HEK293 (cell line): ENCODE measurements around the gene LILRB1.

Source experiments
- CTCF ChIP-seq: fragments of 450-650 bp; formaldehyde crosslinking; IDR thresholded peaks from 2 replicates; pipeline ENCODE4 v1.5.1; 2016; ENCODE audit warnings: missing biosample characterization, missing genetic modification characterization
- GLI4 ChIP-seq: fragments of 450-650 bp; formaldehyde crosslinking; IDR thresholded peaks from 2 replicates; pipeline ENCODE4 v1.5.1; 2016; ENCODE audit warnings: missing biosample characterization, missing genetic modification characterization
- IKZF3 ChIP-seq: fragments of 450-650 bp; IDR thresholded peaks from 2 replicates; pipeline ENCODE4 v1.5.0; 2018; ENCODE audit warnings: missing biosample characterization, mild to moderate bottlenecking, missing genetic modification characterization, moderate library complexity
- OSR2 ChIP-seq: fragments of 450-650 bp; formaldehyde crosslinking; IDR thresholded peaks from 2 replicates; pipeline ENCODE4 v1.5.1; 2016; ENCODE audit warnings: missing biosample characterization, missing genetic modification characterization
- SETDB1 ChIP-seq: IDR thresholded peaks from one replicate; pipeline ENCODE4 v1.6.1; 2017; ENCODE audit warnings: mild to moderate bottlenecking, low read length, moderate library complexity, mixed read lengths; ENCODE audit not compliant: insufficient read length
- TCF7L2 ChIP-seq: IDR thresholded peaks from 2 replicates; pipeline ENCODE4 v1.6.1; 2011; ENCODE audit warnings: low read depth, mild to moderate bottlenecking, inconsistent platforms, low read length, moderate library complexity, borderline replicate concordance
- ZBTB21 ChIP-seq: fragments of 450-650 bp; formaldehyde crosslinking; IDR thresholded peaks from 2 replicates; pipeline ENCODE4 v1.5.1; 2017; ENCODE audit warnings: missing biosample characterization, missing genetic modification characterization
- ZNF202 ChIP-seq: fragments of 450-650 bp; formaldehyde crosslinking; IDR thresholded peaks from 2 replicates; pipeline ENCODE4 v1.5.1; 2016; ENCODE audit warnings: missing biosample characterization, missing genetic modification characterization, borderline replicate concordance
- ZNF274 ChIP-seq, 2 experiments: fragments of 200-500 bp in 1 of 2; fragments of 450-650 bp in 1 of 2; sonication (Bioruptor generic) in 1 of 2; formaldehyde crosslinking in 1 of 2; IDR thresholded peaks; 2 replicates each; pipeline versions ENCODE4 v1.5.1 to v1.6.1; 2014 to 2016; ENCODE audit warnings: borderline replicate concordance in 1 of 2, inconsistent platforms in 1 of 2, low read length in 1 of 2, missing biosample characterization in 1 of 2, missing genetic modification characterization in 1 of 2
- ZNF398 ChIP-seq: fragments of 450-650 bp; formaldehyde crosslinking; IDR thresholded peaks from 2 replicates; pipeline ENCODE4 v1.5.1; 2017; ENCODE audit warnings: missing biosample characterization, missing genetic modification characterization
- ZNF416 ChIP-seq: fragments of 450-650 bp; formaldehyde crosslinking; IDR thresholded peaks from 2 replicates; pipeline ENCODE4 v1.5.1; 2016; ENCODE audit warnings: missing biosample characterization, missing genetic modification characterization
- TF ChIP-seq, protein P1 (sequence below): fragments of 450-650 bp; formaldehyde crosslinking; IDR thresholded peaks from 2 replicates; pipeline ENCODE4 v1.5.1; 2016; ENCODE audit warnings: missing biosample characterization, missing genetic modification characterization
- TF ChIP-seq, protein P2 (sequence below): fragments of 450-650 bp; formaldehyde crosslinking; IDR thresholded peaks from 2 replicates; pipeline ENCODE4 v1.5.1; 2016; ENCODE audit warnings: missing biosample characterization, missing genetic modification characterization, low read depth

DNA sequence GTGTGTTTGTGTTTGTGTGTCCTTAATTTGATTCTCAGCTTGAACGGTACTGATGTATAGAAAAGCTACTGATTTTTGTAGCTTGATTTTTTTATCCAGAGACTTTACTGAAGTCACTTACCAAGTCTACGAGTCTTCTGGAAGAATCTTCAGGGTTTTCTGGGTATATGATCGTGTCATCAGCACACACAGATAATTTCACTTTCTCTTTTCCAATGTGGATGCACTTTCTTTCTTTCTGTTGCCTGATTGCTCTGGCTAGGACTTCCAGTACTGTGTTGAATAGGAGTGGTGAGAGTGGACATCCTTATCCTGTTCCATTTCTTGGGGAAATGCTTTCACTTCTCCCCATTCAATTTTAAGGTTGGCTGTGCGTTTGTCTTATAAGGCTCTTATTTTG is 7.9 kb upstream of the LILRB1 start:
- no peak for TF ChIP-seq OSR2 (tag by site-specific recombination)
- no peak for TF ChIP-seq GLI4 (tag by site-specific recombination)
- no peak for TF ChIP-seq CTCF (tag by site-specific recombination)
- TF ChIP-seq ZNF202 (tag by site-specific recombination) = no peak
- no peak for TF ChIP-seq TCF7L2
- no peak for TF ChIP-seq IKZF3
- TF ChIP-seq ZNF416 = no peak
- no peak for TF ChIP-seq ZNF398 (tag by site-specific recombination)
- TF ChIP-seq SETDB1 = no peak
- TF ChIP-seq, protein P1, sequence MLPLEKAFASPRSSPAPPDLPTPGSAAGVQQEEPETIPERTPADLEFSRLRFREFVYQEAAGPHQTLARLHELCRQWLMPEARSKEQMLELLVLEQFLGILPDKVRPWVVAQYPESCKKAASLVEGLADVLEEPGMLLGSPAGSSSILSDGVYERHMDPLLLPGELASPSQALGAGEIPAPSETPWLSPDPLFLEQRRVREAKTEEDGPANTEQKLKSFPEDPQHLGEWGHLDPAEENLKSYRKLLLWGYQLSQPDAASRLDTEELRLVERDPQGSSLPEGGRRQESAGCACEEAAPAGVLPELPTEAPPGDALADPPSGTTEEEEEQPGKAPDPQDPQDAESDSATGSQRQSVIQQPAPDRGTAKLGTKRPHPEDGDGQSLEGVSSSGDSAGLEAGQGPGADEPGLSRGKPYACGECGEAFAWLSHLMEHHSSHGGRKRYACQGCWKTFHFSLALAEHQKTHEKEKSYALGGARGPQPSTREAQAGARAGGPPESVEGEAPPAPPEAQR (tag by site-specific recombination) = no peak
- TF ChIP-seq, protein P2, sequence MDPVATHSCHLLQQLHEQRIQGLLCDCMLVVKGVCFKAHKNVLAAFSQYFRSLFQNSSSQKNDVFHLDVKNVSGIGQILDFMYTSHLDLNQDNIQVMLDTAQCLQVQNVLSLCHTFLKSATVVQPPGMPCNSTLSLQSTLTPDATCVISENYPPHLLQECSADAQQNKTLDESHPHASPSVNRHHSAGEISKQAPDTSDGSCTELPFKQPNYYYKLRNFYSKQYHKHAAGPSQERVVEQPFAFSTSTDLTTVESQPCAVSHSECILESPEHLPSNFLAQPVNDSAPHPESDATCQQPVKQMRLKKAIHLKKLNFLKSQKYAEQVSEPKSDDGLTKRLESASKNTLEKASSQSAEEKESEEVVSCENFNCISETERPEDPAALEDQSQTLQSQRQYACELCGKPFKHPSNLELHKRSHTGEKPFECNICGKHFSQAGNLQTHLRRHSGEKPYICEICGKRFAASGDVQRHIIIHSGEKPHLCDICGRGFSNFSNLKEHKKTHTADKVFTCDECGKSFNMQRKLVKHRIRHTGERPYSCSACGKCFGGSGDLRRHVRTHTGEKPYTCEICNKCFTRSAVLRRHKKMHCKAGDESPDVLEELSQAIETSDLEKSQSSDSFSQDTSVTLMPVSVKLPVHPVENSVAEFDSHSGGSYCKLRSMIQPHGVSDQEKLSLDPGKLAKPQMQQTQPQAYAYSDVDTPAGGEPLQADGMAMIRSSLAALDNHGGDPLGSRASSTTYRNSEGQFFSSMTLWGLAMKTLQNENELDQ (tag by site-specific recombination) = no peak
- no peak for TF ChIP-seq ZBTB21
- TF ChIP-seq ZNF274 (IDR thresholded peaks at IDR 0.05; ENCODE audit: low read length) = no peak
- no peak for TF ChIP-seq ZNF274 (tag by site-specific recombination; IDR thresholded peaks at IDR 0.05; ENCODE audit: borderline replicate concordance)
